VCaP (cell line): ENCODE measurements around the gene GPC1.

Experiments
- H3K27ac ChIP-seq: fragments of 450-650 bp; 2 replicates; pipeline ENCODE4 v1.5.1; 2017
- CTCF ChIP-seq: fragments of 450-650 bp; conservative IDR thresholded peaks from 2 replicates; pipeline ENCODE4 v1.5.1; 2017; ENCODE audit warnings: mild to moderate bottlenecking, moderate library complexity

The GPC1 gene

DNA sequence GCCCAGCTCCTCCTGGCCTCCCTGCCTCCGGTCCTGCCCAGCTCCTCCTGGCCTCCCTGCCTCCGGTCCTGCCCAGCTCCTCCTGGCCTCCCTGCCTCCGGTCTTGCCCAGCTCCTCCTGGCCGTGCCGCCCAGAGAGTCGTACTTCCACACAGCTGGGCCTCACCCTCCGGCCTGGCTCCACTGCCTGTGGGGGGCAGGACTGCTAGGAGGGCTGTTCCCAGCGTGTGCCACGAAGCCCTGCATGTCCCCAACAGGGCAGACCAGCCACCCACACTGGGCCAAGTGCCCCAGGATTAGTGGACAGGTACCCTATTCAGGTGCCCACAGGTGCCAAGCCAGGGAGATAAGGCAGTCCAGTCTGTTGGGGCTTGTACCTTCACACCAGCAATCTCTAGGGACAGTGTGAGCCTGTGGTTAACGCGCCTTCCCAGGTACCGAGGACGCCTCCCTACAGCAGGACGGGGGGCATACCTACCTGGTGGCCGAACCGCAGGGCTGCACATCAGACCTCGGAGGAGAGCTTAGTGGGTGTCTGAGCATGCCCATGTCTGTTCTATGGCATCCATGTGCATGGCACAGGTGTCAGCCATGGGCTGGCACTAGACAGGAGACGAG lies 5.3 kb downstream of the GPC1 start:
- no peak overlapping the region for H3K27ac ChIP-seq
- no peak for TF ChIP-seq CTCF

GRCh38 chr2:240441326-240441992 lies 6.0 kb downstream of the GPC1 start:
- H3K27ac ChIP-seq: no peak overlapping the region
- TF ChIP-seq CTCF: no peak

GRCh38 chr2:240441993-240442411 lies 6.5 kb downstream of the GPC1 start:
- no peak for TF ChIP-seq CTCF
- no peak overlapping the region for H3K27ac ChIP-seq

DNA sequence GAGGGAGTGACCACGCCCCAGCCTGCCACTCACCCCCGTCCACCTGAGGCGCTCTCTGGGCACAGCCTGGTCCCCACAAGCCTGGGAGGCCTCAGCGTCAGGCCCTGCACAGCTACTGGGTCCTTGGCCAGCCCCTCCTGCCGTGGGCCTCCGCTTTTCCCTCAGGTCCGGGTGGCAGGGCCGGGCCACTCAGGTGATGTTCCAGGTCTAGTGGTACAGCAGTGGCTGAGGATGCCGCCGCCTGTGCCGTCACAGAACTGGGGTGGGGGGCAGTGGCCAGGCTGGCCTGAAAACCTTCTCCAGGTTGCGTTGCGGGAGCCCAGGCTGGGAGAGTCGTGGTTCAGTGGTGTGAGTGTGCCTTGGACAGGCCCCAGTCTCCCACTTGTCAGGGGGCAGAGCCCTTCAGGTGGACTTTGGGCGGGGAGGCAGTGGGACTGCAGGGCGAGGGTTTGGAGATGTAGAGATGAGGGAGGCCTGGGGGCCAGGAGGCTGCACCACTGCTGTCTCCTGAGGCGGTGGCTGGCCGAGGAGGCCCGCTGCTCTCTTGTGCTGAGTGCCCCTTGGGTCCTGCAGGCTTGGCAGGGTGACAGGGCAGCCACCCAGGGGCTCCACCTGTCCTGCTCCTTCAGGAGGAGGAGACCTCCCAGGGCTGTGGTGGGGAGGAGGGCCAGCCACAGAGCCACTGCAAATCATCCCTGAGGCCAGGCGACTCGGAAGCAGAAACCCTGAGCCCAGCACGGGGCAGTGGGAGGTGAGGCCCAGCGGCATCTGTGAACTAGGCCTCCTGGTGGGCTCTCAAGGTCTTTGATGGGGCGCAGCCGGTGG lies 7.6 kb downstream of the GPC1 start:
- no peak for TF ChIP-seq CTCF
- H3K27ac ChIP-seq: no peak overlapping the region

DNA sequence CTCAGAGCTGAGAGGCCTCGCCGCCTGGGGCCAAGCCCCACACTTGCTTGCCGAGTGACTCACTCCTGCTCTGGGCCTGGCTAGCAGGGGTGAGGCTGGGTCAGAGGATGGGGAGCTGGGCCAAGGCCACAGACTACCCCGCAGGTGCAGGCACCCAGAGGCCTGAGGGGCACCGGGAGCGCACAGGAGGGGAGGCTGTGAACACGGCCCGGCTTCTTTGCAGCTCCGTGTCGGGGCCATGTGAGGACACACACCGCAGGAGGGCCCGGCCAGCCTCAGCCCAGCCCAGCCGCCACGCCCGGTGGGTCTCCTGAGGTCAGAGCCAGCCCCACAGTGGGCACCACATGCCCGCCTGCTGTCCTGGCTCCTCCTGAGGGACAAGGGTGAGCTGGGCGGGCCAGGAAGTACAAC lies 8.4 kb downstream of the GPC1 start:
- no peak for TF ChIP-seq CTCF
- H3K27ac ChIP-seq: no peak overlapping the region

DNA sequence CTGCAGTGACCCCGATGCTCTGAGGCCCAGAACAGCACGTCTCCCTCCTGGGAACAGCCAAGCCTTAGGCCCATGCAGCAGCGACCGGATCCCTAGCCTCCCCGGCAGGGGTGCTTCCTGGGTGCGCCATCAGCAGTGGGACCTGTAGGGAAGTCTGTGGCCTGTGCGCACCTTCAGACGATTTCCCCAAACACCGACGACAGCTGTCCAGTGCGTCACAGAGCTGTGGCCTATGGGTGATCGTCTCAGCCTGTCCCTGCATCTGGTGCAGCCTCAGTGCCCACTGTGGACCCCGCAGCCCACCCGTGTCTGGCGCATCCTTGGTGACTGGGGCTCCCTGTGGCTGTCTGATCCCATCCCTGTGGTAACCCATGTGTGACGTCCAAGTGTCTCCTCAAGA lies 9.0 kb downstream of the GPC1 start:
- no peak overlapping the region for H3K27ac ChIP-seq
- no peak for TF ChIP-seq CTCF

- no peak overlapping the region for H3K27ac ChIP-seq
- TF ChIP-seq CTCF: no peak
Observed at GRCh38 chr2:240445961-240446663, 10.6 kb downstream of the GPC1 start.
